ENCODE measurements around the gene VIPAS39.
A peak's percentile ranks its signal among the peaks of the same experiment; 100 is the strongest.
"Not testable (repeated sequence)": the region's sequence is repeated elsewhere in the genome, so short reads cannot be mapped to it uniquely, and the experiment has no call there.

Gene VIPAS39

DNA sequence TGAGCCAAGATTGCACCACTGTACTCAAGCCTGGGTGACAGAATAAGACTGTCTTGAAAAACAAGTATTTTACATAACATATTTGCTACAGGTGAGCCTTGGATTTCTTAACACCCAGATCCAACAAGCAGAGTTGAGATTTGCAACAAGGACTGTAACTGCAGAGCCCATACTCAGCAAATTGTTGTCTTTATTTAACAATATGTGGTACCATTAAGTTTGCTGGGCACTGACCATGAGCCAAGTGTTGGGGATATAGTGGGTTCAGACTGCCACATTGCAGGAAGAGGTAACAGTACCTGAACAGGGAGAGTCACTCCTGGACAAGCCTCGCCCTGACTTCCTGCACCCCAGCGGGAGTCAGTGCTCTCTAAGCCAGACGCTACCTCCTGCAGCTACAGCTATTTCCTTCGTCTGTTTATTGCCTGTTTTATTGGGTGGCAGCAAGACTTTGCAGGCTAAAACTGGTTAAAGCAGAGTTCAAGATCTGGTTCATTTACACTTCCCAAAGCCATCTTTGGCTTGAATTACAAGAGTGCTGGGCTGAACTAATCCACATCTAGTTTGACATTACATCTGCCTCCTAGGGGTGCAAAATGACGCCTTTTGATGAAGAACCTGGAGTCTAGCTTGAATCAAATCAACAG lies 12.9 kb upstream of the VIPAS39 start:
- no peak for DNase-seq (ENCODE audit: low spot score)

DNA sequence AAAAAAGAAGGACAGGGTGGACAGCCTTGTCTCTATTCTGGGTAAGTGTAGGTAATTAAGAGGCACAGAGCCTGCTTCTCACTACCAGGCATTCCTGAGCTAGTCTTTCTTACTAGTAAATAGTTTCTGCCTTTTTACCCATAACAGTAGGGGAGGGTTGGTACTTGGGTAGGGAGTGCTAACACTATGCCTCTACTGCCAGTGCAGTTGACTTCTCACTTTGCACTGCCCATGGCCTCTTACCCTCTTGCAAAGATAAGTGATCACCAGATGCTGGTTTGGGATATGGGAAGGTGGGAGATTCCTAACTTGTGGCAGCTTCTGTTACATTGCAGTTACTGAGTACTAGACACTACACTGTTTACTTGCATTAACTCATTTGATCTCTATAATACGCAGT lies 12.1 kb upstream of the VIPAS39 start:
- no peak for DNase-seq (ENCODE audit: low spot score)

GRCh38 chr14:77469067-77469505 lies 11.7 kb upstream of the VIPAS39 start:
- DNase-seq (ENCODE audit: low spot score): no peak

GRCh38 chr14:77467801-77468200 lies 10.4 kb upstream of the VIPAS39 start:
- no peak for DNase-seq (ENCODE audit: low spot score)

DNA sequence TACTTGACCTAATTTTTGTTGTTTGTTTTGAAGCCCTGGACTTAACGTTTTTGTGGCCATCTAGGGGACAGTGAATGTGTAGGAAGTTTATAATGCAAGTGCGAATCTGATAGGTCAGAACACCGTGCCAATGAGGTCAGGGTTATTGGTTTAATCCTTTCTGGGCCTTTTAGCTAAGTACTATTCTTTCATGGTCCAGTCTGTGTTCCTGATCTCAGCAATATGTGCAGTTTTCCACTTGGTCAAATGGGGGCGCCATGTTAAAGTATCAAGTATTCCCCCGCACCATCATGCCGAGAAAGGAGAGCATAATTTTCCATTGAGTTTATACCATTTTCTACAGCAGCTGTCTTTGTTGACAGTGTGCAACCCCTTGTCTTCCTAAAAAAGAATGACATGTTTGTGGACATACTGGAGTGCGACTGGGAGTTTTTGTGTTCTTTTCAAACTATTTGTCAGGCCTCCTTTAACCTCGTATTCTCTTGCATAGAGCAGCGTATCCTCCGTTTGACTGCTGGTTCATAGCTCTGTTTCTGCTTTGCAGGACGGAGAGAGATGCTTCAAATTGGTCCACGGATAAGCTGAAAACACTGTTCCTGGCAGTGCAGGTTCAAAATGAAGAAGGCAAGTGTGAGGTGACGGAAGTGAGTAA lies 1.8 kb upstream of the VIPAS39 start:
- DNase-seq (ENCODE audit: low spot score): peak; percentile 59

GRCh38 chr14:77458249-77458950 lies 999 bp upstream of the VIPAS39 start:
- DNase-seq (ENCODE audit: low spot score): no peak

DNA sequence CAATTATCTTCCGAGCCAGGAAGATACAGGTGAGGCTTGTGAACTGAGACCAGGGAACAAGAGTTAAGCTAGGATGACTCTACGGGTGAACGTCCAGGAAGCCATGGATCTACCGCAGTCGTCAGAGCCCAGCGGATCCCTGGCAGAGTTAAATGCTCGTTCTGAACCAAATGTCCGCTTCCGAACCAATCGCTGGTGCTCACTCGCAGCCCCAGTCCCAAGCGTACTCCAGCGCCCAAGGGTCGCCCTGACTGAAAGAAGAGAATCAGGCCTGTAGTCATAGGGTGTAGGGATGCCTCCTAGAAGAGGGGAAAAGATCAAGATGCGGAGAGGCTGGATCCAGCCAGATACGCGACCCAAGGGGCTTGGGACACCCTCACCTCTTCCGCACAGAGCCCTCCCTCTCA lies 283 bp downstream of the VIPAS39 start:
- no peak for DNase-seq (ENCODE audit: low spot score)

DNA sequence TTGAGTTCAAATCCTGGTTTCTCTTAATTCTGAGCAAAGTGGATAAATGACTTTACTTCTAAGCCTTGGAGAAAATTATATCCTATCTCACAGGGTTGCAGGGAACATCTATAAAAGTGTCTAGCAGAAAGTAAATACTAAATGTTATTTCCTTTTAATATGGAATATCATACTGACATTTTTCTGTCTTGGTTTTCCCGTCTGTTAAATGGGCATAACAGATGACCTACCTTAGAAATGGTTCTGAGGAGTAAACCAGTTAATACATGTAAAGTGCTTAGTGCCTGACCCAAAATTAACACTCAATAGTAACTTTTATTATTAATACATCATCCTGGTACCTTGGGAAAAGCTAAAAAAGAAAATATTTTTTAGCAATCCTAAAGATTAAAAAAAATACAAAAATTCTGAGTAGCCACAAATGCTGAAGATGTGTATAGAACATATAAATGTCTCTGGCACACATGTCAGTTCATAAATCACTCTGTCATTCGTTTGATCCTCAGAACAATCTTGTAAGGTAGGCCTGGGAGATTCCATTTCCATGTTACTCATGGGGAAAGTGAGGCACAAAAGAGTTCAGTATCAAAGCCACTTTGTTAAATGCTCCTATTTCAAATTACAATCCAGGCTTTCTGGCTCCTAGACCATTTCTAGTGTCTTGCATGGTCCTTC lies 1.3 kb downstream of the VIPAS39 start:
- no peak for DNase-seq (ENCODE audit: low spot score)

GRCh38 chr14:77442196-77442595 lies 15.2 kb downstream of the VIPAS39 start:
- no peak for DNase-seq (ENCODE audit: low spot score)

GRCh38 chr14:77439861-77440260 lies 17.5 kb downstream of the VIPAS39 start:
- no peak for DNase-seq (ENCODE audit: low spot score)

DNA sequence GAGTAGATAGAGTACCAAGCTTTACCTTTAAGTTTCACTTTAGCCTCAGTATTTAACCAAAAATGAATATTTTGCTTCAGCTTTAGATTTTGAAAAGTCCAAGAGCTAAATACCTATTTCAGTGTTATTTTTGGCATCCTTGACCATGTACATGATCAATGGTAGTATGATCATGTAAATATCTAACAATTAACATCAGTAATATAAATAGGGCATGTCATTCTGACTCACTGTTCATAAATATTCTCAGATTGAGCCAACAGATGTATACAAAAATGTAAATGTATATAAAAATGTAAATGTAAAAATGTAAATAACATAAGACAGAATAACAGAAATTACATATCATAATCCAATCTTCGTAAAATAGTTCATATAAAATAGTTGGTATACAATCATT lies 18.8 kb downstream of the VIPAS39 start:
- no peak for DNase-seq (ENCODE audit: low spot score)

DNA sequence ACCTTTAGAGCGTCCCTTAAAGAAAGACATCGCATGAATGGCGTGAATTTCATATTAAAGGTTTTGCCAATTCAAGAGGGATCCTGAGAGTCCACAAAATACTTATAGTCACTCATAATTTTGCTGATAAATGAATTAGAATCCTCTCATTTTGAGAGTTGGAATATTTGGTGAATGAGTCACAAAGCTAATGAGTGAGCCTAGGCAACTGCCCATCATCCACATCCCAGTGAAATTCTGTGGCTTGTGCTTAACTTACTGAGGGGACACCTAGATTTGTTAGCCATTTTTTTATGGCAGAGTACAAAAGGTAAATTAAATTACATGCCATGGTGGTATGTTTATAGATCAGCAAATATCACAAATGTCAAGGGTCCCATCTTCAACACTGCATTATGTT lies 21.4 kb downstream of the VIPAS39 start:
- no peak for DNase-seq (ENCODE audit: low spot score)

DNA sequence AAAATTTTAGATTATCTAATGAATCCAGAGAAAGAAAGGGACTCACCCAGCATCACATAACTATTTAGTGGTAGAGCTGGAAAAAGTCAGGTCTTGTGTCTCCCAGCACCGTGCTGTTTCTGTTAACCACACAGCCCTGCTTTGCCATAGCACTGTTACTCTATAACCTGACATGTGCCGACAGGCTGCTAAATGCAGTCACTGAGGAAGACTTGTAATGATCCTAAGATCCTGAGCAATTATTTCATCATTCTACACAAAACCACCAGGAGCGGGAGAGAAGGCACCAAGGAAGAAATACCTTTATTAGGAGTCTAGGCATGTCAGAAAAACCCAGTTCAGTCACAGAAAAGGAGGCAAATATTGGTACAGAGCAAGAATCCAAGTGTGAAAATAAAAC lies 31.0 kb downstream of the VIPAS39 start:
- DNase-seq (ENCODE audit: low spot score): no peak

DNA sequence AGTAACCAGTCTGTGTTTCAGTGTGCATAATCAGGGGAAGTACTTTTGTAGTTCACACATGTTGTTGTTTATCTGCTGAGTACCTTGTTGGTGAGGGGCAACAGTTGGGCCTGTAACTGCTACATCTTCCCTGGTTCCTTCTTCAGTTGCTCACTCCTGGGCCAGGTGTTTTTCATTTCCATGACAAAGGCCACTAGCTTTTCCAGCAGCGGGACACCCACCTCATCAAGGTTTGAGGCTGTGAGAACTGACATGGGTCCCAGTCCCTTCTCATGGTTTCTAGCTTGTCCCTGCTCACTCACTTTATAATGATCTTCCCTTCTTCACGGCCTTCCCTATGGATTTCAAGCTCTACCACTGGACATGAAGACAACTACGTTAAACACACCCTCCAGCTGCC lies 32.5 kb downstream of the VIPAS39 start:
- no peak for DNase-seq (ENCODE audit: low spot score)

- no peak for DNase-seq (ENCODE audit: low spot score)
These were observed 34.0 kb downstream of the VIPAS39 start, which contains the start of gene NOXRED1 for GRCh38 chr14:77423423-77423822. Gene NOXRED1 (minus strand): TSS chr14:77423523. CDS start chr14:77422889, 634 bp downstream.

DNA sequence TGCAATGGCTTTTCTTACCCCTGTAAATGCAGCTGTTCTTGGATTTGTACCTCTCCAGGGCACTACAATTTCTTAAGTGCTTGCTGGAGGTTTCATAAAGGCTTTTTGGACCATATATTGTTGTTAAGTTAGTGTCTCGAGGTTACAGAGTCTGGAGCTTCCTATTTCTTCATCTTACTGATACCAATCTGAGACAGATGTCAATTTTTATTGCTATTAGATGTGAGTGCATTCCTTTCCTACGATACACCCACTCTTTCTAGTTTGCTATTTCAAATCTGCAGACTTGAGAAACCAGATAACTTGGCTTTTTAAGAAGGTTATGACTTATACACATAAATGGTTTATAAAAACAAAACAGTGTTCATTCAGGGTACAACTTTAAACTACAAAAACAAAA lies 36.2 kb downstream of the VIPAS39 start:
- DNase-seq (ENCODE audit: low spot score): no peak

- no peak for DNase-seq (ENCODE audit: low spot score)
These were observed 40.6 kb downstream of the VIPAS39 start for GRCh38 chr14:77416836-77417235.

GRCh38 chr14:77416098-77416497 lies 41.3 kb downstream of the VIPAS39 start:
- DNase-seq (ENCODE audit: low spot score): not testable (repeated sequence)

DNA sequence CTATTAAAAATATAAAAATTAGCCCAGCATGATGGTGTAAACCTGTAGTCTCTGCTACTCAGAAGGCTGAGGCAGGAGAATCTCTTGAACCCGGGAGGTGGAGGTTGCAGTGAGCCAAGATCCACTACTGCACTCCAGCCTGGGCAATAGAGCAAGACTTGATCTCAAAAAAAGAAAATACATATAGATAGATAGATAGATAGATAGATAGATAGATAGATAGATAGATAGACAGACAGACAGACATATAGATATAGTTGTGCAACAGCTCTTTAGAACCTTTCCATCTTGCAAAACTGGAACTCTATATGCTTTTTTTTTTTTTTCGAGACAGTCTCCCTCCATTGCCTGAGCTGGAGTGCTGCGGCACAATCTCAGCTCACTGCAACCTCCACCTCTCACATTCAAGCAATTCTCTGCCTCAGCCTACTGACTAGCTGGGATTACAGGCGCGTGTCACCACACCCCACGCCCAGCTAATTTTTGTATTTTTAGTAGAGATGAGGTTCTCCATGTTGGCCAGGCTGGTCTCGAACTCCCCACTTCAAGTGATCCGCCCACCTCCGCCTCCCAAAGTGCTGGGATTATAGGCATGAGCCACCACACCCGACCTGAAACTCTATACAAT lies 41.9 kb downstream of the VIPAS39 start:
- not testable (repeated sequence) for DNase-seq (ENCODE audit: low spot score)

DNA sequence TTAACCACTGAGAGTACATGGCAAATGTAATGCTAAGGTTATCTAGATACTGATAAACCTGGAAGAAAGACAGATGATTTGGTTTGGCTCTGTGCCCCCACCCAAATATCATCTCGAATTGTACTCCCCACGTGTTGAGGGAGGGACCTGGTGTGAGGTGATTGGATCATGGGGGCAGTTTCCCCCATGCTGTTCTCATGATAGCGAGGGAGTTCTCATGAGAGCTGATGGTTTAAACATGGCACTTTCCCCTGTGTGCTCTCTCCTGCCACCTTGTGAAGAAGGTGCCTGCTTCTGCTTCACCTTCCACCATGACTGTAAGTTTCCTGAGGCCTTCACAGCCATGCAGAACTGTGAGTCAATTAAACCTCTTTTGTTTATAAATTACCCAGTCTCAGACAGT lies 48.3 kb downstream of the VIPAS39 start:
- no peak for DNase-seq (ENCODE audit: low spot score)

- DNase-seq (ENCODE audit: low spot score): no peak
These were observed 50.2 kb downstream of the VIPAS39 start for GRCh38 chr14:77407158-77407557.

GRCh38 chr14:77406718-77407117 lies 50.7 kb downstream of the VIPAS39 start:
- no peak for DNase-seq (ENCODE audit: low spot score)

All from HuH-7 (cell line).